Astrocyte (in vitro differentiated cells and primary cell): ENCODE results near the gene PTCD2.

Experiments used
- CTCF ChIP-seq: IDR thresholded peaks from 2 replicates; pipeline ENCODE4 v1.5.1; 2011; ENCODE audit warnings: low read depth, mild to moderate bottlenecking, inconsistent platforms, low read length, moderate library complexity; ENCODE audit not compliant: insufficient read depth
- EZH2 ChIP-seq: IDR thresholded peaks from 2 replicates; pipeline ENCODE4 v1.6.1; 2012; ENCODE audit warnings: mild to moderate bottlenecking, low read length, inconsistent platforms; ENCODE audit not compliant: insufficient read depth

DNA sequence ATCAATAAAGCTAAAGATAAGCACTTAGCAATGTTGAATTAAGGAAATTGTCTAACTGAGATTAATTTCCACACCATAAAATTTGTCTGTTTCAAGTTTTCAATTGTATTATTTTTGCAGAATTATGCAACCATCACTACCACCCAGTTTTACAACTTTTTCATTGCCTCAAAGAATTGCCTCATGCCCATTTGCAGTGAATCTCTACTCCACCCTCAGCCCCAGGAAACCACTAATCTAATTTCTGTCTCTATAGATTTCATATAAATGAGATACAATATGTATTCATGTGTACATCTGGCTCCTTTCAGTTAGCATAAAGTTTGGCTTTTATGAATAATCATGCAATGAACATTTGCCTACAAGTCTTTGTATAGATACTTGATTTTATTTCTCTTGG is 72.9 kb downstream of the PTCD2 start:
- TF ChIP-seq CTCF = no peak
- TF ChIP-seq EZH2 = no peak
